ENCODE data around the gene FOXRED1. TPM values are rescaled to one million over a fixed set of nuclear protein-coding genes. Genes with fewer than 3 reads are reported as not detected.

FOXRED1 gene
- total and polyA plus RNA-seq, 2 of the 13 experiments (the other 11 are each of a cell fraction or from before 2014, with no cell fraction given), result 29.6 to 42.9 TPM

GRCh38 chr11:126257764-126258163 lies 11.2 kb upstream of the FOXRED1 start (continued):
- TF ChIP-seq, protein P1, sequence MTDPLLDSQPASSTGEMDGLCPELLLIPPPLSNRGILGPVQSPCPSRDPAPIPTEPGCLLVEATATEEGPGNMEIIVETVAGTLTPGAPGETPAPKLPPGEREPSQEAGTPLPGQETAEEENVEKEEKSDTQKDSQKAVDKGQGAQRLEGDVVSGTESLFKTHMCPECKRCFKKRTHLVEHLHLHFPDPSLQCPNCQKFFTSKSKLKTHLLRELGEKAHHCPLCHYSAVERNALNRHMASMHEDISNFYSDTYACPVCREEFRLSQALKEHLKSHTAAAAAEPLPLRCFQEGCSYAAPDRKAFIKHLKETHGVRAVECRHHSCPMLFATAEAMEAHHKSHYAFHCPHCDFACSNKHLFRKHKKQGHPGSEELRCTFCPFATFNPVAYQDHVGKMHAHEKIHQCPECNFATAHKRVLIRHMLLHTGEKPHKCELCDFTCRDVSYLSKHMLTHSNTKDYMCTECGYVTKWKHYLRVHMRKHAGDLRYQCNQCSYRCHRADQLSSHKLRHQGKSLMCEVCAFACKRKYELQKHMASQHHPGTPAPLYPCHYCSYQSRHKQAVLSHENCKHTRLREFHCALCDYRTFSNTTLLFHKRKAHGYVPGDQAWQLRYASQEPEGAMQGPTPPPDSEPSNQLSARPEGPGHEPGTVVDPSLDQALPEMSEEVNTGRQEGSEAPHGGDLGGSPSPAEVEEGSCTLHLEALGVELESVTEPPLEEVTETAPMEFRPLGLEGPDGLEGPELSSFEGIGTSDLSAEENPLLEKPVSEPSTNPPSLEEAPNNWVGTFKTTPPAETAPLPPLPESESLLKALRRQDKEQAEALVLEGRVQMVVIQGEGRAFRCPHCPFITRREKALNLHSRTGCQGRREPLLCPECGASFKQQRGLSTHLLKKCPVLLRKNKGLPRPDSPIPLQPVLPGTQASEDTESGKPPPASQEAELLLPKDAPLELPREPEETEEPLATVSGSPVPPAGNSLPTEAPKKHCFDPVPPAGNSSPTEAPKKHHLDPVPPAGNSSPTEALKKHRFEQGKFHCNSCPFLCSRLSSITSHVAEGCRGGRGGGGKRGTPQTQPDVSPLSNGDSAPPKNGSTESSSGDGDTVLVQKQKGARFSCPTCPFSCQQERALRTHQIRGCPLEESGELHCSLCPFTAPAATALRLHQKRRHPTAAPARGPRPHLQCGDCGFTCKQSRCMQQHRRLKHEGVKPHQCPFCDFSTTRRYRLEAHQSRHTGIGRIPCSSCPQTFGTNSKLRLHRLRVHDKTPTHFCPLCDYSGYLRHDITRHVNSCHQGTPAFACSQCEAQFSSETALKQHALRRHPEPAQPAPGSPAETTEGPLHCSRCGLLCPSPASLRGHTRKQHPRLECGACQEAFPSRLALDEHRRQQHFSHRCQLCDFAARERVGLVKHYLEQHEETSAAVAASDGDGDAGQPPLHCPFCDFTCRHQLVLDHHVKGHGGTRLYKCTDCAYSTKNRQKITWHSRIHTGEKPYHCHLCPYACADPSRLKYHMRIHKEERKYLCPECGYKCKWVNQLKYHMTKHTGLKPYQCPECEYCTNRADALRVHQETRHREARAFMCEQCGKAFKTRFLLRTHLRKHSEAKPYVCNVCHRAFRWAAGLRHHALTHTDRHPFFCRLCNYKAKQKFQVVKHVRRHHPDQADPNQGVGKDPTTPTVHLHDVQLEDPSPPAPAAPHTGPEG (CRISPR knock-in tag; IDR thresholded peaks at IDR 0.05), result no peak
- TF ChIP-seq GTF3A (CRISPR knock-in tag; conservative IDR thresholded peaks at IDR 0.05) (no peak), THRA (CRISPR knock-in tag; IDR thresholded peaks at IDR 0.05; ENCODE audit: borderline replicate concordance) (no peak), PHF5A (CRISPR knock-in tag; IDR thresholded peaks at IDR 0.05; ENCODE audit: low read depth, unreplicated experiment) (no peak), ZNF552 (CRISPR knock-in tag; IDR thresholded peaks at IDR 0.05; ENCODE audit: borderline replicate concordance) (no peak), ZNF24 (IDR thresholded peaks at IDR 0.05) (no peak), SP2 (CRISPR knock-in tag; IDR thresholded peaks at IDR 0.05) (no peak), ZBTB40 (IDR thresholded peaks at IDR 0.05) (no peak), ZBTB40 (CRISPR knock-in tag; IDR thresholded peaks at IDR 0.05) (no peak), TOPORS (CRISPR knock-in tag; IDR thresholded peaks at IDR 0.05) (no peak)

Data from HepG2 (cell line).